Loucy (cell line): ENCODE results near the gene DROSHA.

Source experiments
- H2AFZ ChIP-seq: fragments of 200-600 bp; sonication (generic); 2 replicates; pipeline ENCODE4 v1.6.0; 2016; ENCODE audit warnings: antibody characterized with exemption, mild to moderate bottlenecking, low read length, moderate library complexity
- H3F3A ChIP-seq: fragments of 200-600 bp; 2 replicates; pipeline ENCODE4 v1.6.0; 2016; ENCODE audit warnings: antibody characterized with exemption, low read depth, mild to moderate bottlenecking
- H3K27me3 ChIP-seq: fragments of 200-600 bp; sonication (generic); 2 replicates; pipeline ENCODE4 v1.6.1; 2014; ENCODE audit warnings: low read length, mild to moderate bottlenecking; ENCODE audit not compliant: insufficient read depth, poor library complexity, severe bottlenecking
- H3K36me3 ChIP-seq: fragments of 200-600 bp; sonication (generic); 2 replicates; pipeline ENCODE4 v1.6.1; 2016; ENCODE audit warnings: low read length; ENCODE audit not compliant: insufficient read depth
- H3K4me1 ChIP-seq: fragments of 200-600 bp; sonication (generic); 2 replicates; pipeline ENCODE4 v1.5.1; 2014; ENCODE audit warnings: low read length, mild to moderate bottlenecking; ENCODE audit not compliant: insufficient read depth, poor library complexity, severe bottlenecking
- H3K4me2 ChIP-seq: fragments of 200-600 bp; sonication (generic); 2 replicates; pipeline ENCODE4 v1.6.0; 2014; ENCODE audit warnings: antibody characterized with exemption, low read length, low read depth, mild to moderate bottlenecking; ENCODE audit not compliant: poor library complexity, severe bottlenecking
- H3K4me3 ChIP-seq: fragments of 200-600 bp; sonication (generic); 2 replicates; pipeline ENCODE4 v1.5.1; 2014; ENCODE audit warnings: low read length, mild to moderate bottlenecking, mixed read lengths; ENCODE audit not compliant: poor library complexity, severe bottlenecking
- H3K79me2 ChIP-seq: fragments of 200-600 bp; sonication (generic); 2 replicates; pipeline ENCODE4 v1.6.1; 2014; ENCODE audit warnings: low read length; ENCODE audit not compliant: insufficient read depth
- H3K9ac ChIP-seq: fragments of 200-600 bp; sonication (generic); 2 replicates; pipeline ENCODE4 v1.6.0; 2014; ENCODE audit warnings: mild to moderate bottlenecking, low read depth, low read length, moderate library complexity; ENCODE audit not compliant: poor library complexity, severe bottlenecking
- H3K9me2 ChIP-seq: fragments of 200-600 bp; sonication (generic); replicated peaks from 2 replicates; pipeline ENCODE4 v1.6.1; 2016; ENCODE audit warnings: low read depth, low read length, mixed read lengths
- H3K9me3 ChIP-seq: fragments of 200-600 bp; sonication (generic); 2 replicates; pipeline ENCODE4 v1.6.1; 2014; ENCODE audit warnings: mild to moderate bottlenecking, antibody characterized with exemption, low read length, low read depth; ENCODE audit not compliant: insufficient read depth
- H4K20me1 ChIP-seq: fragments of 200-600 bp; sonication (generic); 2 replicates; pipeline ENCODE4 v1.6.0; 2014; ENCODE audit warnings: antibody characterized with exemption, low read length, mild to moderate bottlenecking; ENCODE audit not compliant: insufficient read depth, poor library complexity, severe bottlenecking
- CTCF ChIP-seq: fragments of 200-600 bp; sonication (generic); conservative IDR thresholded peaks from 2 replicates; pipeline ENCODE4 v1.5.1; 2014; ENCODE audit warnings: mild to moderate bottlenecking, antibody characterized with exemption, low read length
- EZH2phosphoT487 ChIP-seq: fragments of 200-600 bp; IDR thresholded peaks from 2 replicates; pipeline ENCODE4 v1.6.1; 2018; ENCODE audit warnings: antibody characterized with exemption, mild to moderate bottlenecking, moderate library complexity, borderline replicate concordance

Gene DROSHA

GRCh38 chr5:31449174-31449573 is 82.7 kb downstream of the DROSHA start:
- TF ChIP-seq EZH2phosphoT487 (no peak), CTCF (no peak)
- Histone ChIP-seq H3K36me3 (peaks cover 57% of the 10 kb centered on the region), H3K9me3 (no peaks in the 10 kb centered on the region), H3K9ac (no peak overlapping the region), H3F3A (no peaks in the 10 kb centered on the region), H3K4me1 (no peaks in the 10 kb centered on the region), H3K27me3 (no peaks in the 10 kb centered on the region), H3K79me2 (peaks cover 3% of the 10 kb centered on the region; the same call in 1 of the 2 replicates), H3K9me2 (no peaks in the 10 kb centered on the region), H2AFZ (no peak overlapping the region), H4K20me1 (no peaks in the 10 kb centered on the region), H3K4me2 (no peak overlapping the region), H3K4me3 (no peak overlapping the region)

- Histone ChIP-seq H3K36me3 (peaks cover 46% of the 10 kb centered on the region; the same call in 1 of the 2 replicates), H3K9ac (no peak overlapping the region), H3K79me2 (peaks cover 4% of the 10 kb centered on the region; the same call in 1 of the 2 replicates), H3F3A (no peaks in the 10 kb centered on the region), H2AFZ (no peak overlapping the region), H3K27me3 (no peaks in the 10 kb centered on the region), H3K4me1 (no peaks in the 10 kb centered on the region), H3K9me3 (no peaks in the 10 kb centered on the region), H4K20me1 (no peaks in the 10 kb centered on the region), H3K4me2 (no peak overlapping the region), H3K9me2 (no peaks in the 10 kb centered on the region), H3K4me3 (no peak overlapping the region)
- TF ChIP-seq EZH2phosphoT487: no peak
- no peak for TF ChIP-seq CTCF
Measured at GRCh38 chr5:31445041-31445600, 86.8 kb downstream of the DROSHA start.

- Histone ChIP-seq H4K20me1 (no peaks in the 10 kb centered on the region), H3F3A (no peaks in the 10 kb centered on the region), H3K4me3 (no peak overlapping the region), H3K79me2 (peaks cover 12% of the 10 kb centered on the region; the same call in 1 of the 2 replicates), H3K4me2 (no peak overlapping the region), H3K27me3 (no peaks in the 10 kb centered on the region), H3K4me1 (no peaks in the 10 kb centered on the region), H3K9ac (no peak overlapping the region), H3K9me3 (no peaks in the 10 kb centered on the region), H2AFZ (no peak overlapping the region), H3K36me3 (peaks cover 41% of the 10 kb centered on the region; the same call in 1 of the 2 replicates), H3K9me2 (no peaks in the 10 kb centered on the region)
- TF ChIP-seq CTCF (no peak), EZH2phosphoT487 (no peak)
Measured at GRCh38 chr5:31443572-31443971, 88.3 kb downstream of the DROSHA start.
